Fibroblast of villous mesenchyme (primary cell): Measurements from ENCODE around the gene OR6C4. TPM values are rescaled to one million over a fixed set of nuclear protein-coding genes. Genes with fewer than 3 reads are reported as not detected.
"Not testable (repeated sequence)": the region's sequence is repeated elsewhere in the genome, so short reads cannot be mapped to it uniquely, and the experiment has no call there.

Source experiments
- DNase-seq: peaks from one replicate; pipeline ENCODE4 v3.0.0-alpha.2; 2010; ENCODE audit warnings: low read depth
- H3K4me3 ChIP-seq: 2 replicates; pipeline ENCODE4 v1.5.1; 2011; ENCODE audit warnings: low read depth, mild to moderate bottlenecking, low read length
- total RNA-seq: library from RNA; depleted of rRNA; stranded (reverse); fragments of >200 nt; gene quantifications from 2 replicates; pipeline ENCODE4 v1.2.3, GENCODE V29; 2012
- TF ChIP-seq, protein P1 (sequence below): IDR thresholded peaks from 2 replicates; pipeline ENCODE4 v1.5.1; 2012; ENCODE audit warnings: low read depth, mild to moderate bottlenecking, low read length; ENCODE audit not compliant: insufficient read depth

The OR6C4 gene
- not detected in 2 replicates for total RNA-seq

DNA sequence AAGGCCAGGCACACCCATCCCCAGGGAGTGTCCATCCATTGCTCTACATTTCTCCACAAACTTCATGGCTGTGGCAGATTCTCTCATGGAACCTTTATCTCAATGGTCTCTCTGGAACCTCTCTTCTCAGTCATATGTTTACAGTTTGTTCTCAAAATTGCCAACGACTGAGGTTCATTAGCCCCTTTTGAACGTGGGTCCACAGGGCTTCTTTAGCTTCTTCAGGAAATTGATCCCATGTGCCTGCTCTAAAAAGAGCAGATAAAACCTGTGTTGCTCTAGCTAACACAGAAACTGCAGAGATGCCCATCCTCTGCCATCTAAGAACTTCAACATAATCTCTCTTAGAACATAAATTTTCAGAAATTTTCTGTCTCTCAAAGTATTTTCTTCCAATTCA, at the start of gene OR6C4:
OR6C4 (plus strand) TSS at position 301 of the 400 bp plus-strand sequence. CDS start 1,625 bp downstream, outside the sequence.
- H3K4me3 ChIP-seq = no peak within 1 kb of the TSS
- no peak for DNase-seq
- TF ChIP-seq, protein P1, sequence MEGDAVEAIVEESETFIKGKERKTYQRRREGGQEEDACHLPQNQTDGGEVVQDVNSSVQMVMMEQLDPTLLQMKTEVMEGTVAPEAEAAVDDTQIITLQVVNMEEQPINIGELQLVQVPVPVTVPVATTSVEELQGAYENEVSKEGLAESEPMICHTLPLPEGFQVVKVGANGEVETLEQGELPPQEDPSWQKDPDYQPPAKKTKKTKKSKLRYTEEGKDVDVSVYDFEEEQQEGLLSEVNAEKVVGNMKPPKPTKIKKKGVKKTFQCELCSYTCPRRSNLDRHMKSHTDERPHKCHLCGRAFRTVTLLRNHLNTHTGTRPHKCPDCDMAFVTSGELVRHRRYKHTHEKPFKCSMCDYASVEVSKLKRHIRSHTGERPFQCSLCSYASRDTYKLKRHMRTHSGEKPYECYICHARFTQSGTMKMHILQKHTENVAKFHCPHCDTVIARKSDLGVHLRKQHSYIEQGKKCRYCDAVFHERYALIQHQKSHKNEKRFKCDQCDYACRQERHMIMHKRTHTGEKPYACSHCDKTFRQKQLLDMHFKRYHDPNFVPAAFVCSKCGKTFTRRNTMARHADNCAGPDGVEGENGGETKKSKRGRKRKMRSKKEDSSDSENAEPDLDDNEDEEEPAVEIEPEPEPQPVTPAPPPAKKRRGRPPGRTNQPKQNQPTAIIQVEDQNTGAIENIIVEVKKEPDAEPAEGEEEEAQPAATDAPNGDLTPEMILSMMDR = no peak

DNA sequence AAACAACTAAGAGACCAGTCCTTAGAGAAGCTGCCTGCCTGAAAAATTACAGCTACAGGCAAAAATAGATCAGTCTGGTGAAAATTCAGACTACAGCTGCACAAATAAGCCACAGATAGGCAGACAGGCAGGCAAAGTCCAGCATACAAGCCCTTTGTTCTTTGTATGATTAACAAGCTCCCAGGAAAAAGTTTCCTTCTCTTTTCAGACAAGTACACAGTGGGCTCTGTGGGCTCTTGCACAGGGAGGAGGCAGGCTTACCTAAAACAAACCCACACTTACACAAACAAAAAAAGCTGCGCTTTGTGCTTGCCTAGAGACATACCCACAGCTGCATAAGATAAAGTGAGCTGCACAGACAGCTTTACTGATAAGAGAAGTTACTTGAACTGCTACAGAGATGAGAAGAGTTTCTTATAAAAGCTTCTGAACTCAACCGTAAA, 49.6 kb upstream of the OR6C4 start:
- no peak for DNase-seq
- TF ChIP-seq, protein P1 = no peak
- H3K4me3 ChIP-seq = no peak overlapping the region

DNA sequence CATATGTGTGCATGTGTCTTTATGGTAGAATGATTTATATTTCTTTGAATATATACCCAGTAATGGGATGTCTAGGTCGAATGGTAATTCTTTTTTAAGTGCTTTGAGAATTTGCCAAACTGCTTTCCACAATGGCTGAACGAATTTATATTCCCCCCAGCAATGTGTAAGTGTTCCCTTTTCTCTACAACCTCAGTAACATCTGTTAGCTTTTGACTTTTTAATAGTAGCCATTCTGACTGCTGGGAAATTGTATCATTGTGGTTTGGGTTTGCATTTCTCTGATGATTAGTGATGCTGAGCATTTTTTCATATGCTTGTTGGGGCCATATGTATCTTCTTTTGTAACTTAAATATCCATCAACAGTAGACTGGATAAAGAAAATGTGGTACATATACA, 47.8 kb upstream of the OR6C4 start:
- no peak overlapping the region for H3K4me3 ChIP-seq
- TF ChIP-seq, protein P1 = no peak
- DNase-seq = no peak

DNA sequence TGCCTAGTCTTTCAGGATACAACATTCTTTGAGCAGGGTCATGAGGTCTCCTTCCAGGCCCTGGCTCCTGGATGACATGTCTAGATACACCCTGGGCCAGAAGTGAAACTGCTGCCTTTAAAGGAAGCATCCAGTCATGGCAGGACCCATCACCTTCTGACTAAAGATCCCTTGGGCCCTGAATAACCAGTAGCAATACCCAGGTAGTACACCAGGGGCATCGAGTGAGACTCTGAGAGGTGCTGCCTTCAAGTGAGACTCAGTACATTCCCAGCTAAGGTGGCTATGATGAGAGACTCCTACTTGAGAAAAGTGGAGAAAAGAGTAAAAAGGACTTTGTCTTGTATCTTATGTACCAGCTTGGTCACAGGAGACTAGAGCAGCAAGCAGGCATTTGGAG, 33.7 kb upstream of the OR6C4 start:
- H3K4me3 ChIP-seq = no peak overlapping the region
- no peak for DNase-seq
- TF ChIP-seq, protein P1 = no peak

DNA sequence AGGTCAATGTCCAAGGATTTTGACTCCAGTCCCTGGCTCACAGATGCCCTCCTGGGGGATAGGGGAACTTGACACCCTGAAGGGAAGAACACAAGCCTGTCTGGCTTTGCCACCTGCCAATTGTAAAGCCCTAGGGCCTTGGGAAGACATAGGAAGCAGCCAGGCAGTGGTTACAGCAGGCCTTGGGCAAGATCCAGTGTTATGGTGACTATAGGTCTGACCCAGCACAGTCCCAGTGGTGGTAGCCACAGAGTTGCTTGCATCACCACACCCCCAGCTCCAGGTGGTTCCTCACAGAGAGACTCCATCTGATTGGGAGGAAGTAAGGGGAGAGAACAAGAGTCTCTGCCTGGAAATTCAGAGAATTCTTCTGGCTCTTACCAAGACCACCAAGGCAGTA, 33.0 kb upstream of the OR6C4 start:
- TF ChIP-seq, protein P1 = no peak
- no peak overlapping the region for H3K4me3 ChIP-seq
- DNase-seq = no peak

DNA sequence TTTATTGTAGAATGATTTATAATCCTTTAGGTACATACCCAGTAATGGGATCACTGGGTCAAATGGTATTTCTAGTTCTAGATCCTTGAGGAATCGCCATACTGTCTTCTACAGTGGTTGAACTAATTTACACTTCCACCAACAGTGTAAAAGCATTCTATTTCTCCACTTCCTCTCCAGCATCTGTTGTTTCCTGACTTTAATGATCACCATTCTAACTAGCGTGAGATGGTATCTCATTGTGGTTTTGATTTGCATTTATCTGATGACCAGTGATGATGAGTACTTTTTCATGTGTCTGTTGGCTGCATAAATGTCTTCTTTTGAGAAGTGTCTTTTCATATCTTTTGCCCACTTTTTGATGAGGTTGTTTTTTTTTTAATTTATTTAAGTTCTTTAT, 1.2 kb upstream of the OR6C4 start:
- H3K4me3 ChIP-seq, DNase-seq: not testable (repeated sequence)

DNA sequence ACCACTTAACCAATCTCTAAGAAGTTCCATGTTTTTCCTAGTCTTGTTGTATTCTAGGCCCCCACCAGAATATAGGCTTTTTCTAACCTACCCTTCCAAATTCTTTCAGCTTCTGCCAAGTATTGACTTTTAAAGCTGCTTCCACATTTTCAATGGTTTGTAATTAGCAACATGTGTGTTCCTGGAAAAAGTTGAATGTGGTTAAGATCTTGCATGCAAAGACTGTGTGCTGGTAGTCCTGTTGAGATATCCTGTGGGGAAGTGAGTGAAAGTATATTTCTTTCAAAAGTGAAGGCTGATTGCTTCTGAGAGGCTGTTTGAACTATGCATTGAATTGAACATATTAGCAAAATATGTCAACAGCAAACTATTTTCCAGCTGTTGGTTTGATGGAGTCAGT, 646 bp upstream of the OR6C4 start:
- no peak for DNase-seq
- TF ChIP-seq, protein P1 = no peak
- no peak overlapping the region for H3K4me3 ChIP-seq
